Measurements from ENCODE around the gene KCNA2.

- TF ChIP-seq SP1 (IDR thresholded peaks at IDR 0.05) (no peak), SP1 (CRISPR knock-in tag; IDR thresholded peaks at IDR 0.05) (no peak), SUZ12 (IDR thresholded peaks at IDR 0.05; ENCODE audit: low read depth, low read length) (no peak), ZNF121 (CRISPR knock-in tag; IDR thresholded peaks at IDR 0.05) (no peak), REPIN1 (CRISPR knock-in tag; IDR thresholded peaks at IDR 0.05; ENCODE audit: borderline replicate concordance, low read depth) (no peak), POLR2A (IDR thresholded peaks at IDR 0.05; ENCODE audit: insufficient read depth in 1 of 2, low read depth in 2 of 2, low read length in 2 of 2) (no peak), ZNF34 (CRISPR knock-in tag; IDR thresholded peaks at IDR 0.05; ENCODE audit: borderline replicate concordance) (no peak), ZNF33B (CRISPR knock-in tag; IDR thresholded peaks at IDR 0.05) (no peak), IRF1 (CRISPR knock-in tag; IDR thresholded peaks at IDR 0.05; ENCODE audit: low read depth) (no peak), MLX (CRISPR knock-in tag; IDR thresholded peaks at IDR 0.05) (no peak), GABPB1 (CRISPR knock-in tag; IDR thresholded peaks at IDR 0.05) (no peak), ZNF484 (CRISPR knock-in tag; IDR thresholded peaks at IDR 0.05; ENCODE audit: borderline replicate concordance, low read depth) (no peak)
- TF ChIP-seq, protein P1, sequence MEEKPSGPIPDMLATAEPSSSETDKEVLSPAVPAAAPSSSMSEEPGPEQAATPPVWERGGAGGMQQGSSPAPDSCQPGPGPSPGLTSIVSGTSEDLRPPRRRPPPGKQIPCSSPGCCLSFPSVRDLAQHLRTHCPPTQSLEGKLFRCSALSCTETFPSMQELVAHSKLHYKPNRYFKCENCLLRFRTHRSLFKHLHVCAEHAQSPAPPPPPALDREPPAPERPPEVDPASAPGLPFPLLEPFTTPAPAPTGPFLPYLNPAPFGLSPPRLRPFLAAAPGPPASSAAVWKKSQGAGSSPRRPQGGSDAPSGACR (CRISPR knock-in tag; IDR thresholded peaks at IDR 0.05): no peak
- TF ChIP-seq, protein P2, sequence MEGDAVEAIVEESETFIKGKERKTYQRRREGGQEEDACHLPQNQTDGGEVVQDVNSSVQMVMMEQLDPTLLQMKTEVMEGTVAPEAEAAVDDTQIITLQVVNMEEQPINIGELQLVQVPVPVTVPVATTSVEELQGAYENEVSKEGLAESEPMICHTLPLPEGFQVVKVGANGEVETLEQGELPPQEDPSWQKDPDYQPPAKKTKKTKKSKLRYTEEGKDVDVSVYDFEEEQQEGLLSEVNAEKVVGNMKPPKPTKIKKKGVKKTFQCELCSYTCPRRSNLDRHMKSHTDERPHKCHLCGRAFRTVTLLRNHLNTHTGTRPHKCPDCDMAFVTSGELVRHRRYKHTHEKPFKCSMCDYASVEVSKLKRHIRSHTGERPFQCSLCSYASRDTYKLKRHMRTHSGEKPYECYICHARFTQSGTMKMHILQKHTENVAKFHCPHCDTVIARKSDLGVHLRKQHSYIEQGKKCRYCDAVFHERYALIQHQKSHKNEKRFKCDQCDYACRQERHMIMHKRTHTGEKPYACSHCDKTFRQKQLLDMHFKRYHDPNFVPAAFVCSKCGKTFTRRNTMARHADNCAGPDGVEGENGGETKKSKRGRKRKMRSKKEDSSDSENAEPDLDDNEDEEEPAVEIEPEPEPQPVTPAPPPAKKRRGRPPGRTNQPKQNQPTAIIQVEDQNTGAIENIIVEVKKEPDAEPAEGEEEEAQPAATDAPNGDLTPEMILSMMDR (CRISPR knock-in tag; IDR thresholded peaks at IDR 0.05): no peak
- TF ChIP-seq, protein P3, sequence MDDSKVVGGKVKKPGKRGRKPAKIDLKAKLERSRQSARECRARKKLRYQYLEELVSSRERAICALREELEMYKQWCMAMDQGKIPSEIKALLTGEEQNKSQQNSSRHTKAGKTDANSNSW (CRISPR knock-in tag; IDR thresholded peaks at IDR 0.05; ENCODE audit: borderline replicate concordance): no peak
Observed at GRCh38 chr1:110565565-110565964, 40.6 kb downstream of the KCNA2 start.
